GM12878 (cell line): ENCODE data around the gene FAM163A. TPM values are rescaled to one million over a fixed set of nuclear protein-coding genes. Genes with fewer than 3 reads are reported as not detected.

Experiments
- ATAC-seq: fragments of 200-7000 bp; cut with Tn5 transposase; 3 replicates; pipeline ENCODE4 v1.9.1; 2020; ENCODE audit warnings: mild to moderate bottlenecking, moderate library complexity
- BruUV-seq: library from RNA; stranded (reverse); fragments of 400-500 nt; replicated peaks from 2 replicates; lab custom pipeline; 2021; lab: Mats Ljungman, UMichigan
- CTCF ChIA-PET: fragments of 300-600 bp; sonication (Branson Sonifier 250); formaldehyde crosslinking; extraction: SDS; loops from one replicate; lab custom pipeline; 2021; ENCODE audit warnings: inconsistent platforms; lab: Yijun Ruan, JAX
- POLR2A ChIA-PET: fragments of 350-600 bp; formaldehyde crosslinking; extraction: SDS; loops from one replicate; lab custom pipeline; 2021; ENCODE audit warnings: inconsistent platforms; lab: Charles Lee
- RAD21 ChIA-PET: fragments of 300-600 bp; sonication (Branson Sonifier 250); formaldehyde crosslinking; loops from one replicate; lab custom pipeline; 2023; ENCODE audit warnings: antibody characterized with exemption; ENCODE audit not compliant: unreplicated experiment; lab: Charles Lee
- SMC1A ChIA-PET: fragments of 300-600 bp; sonication (Branson Sonifier 250); formaldehyde crosslinking; loops from one replicate; lab custom pipeline; 2023; ENCODE audit not compliant: unreplicated experiment, uncharacterized antibody; lab: Charles Lee
- DNase-seq: peaks from one replicate; pipeline ENCODE4 v3.0.0-alpha.2; 2011; ENCODE audit warnings: low read depth, low spot score
- FAIRE-seq: peaks from 3 replicates; lab custom pipeline; 2011; peaks lifted over from hg19 to GRCh38; lab: Jason Lieb, UNC
- H2AFZ ChIP-seq: 2 replicates; pipeline ENCODE4 v1.6.0; 2011; ENCODE audit warnings: low read depth, low read length, control low read depth; ENCODE audit not compliant: control insufficient read depth
- H3K27ac ChIP-seq: 2 replicates; pipeline ENCODE4 v1.5.1; 2011; ENCODE audit warnings: control low read depth; ENCODE audit not compliant: control insufficient read depth, insufficient read depth
- H3K27me3 ChIP-seq, 2 experiments: replicated peaks in 1 of 2; 2 replicates each; pipeline versions ENCODE4 v1.6.0 to v1.6.1; 2011; ENCODE audit warnings: low read length in 1 of 2; ENCODE audit not compliant: control insufficient read depth in 2 of 2, insufficient read depth in 2 of 2
- H3K36me3 ChIP-seq, 2 experiments: 2 replicates each; pipeline ENCODE4 v1.5.1; 2011; ENCODE audit warnings: low read length in 1 of 2; ENCODE audit not compliant: control insufficient read depth in 2 of 2, insufficient read depth in 2 of 2
- H3K4me1 ChIP-seq: 2 replicates; pipeline ENCODE4 v1.6.1; 2011; ENCODE audit warnings: mild to moderate bottlenecking, low read length, moderate library complexity, mixed read lengths; ENCODE audit not compliant: control insufficient read depth, insufficient read depth
- H3K4me2 ChIP-seq: 2 replicates; pipeline ENCODE4 v1.6.0; 2011; ENCODE audit warnings: control low read depth; ENCODE audit not compliant: control insufficient read depth, insufficient read depth
- H3K4me3 ChIP-seq: fragments of 200-600 bp; sonication (generic); 2 replicates; pipeline ENCODE4 v1.5.1; 2016
- H3K79me2 ChIP-seq: 2 replicates; pipeline ENCODE4 v1.6.0; 2011; ENCODE audit warnings: low read length; ENCODE audit not compliant: control insufficient read depth, insufficient read depth
- H3K9ac ChIP-seq: 2 replicates; pipeline ENCODE4 v1.8.0; 2011; ENCODE audit warnings: low read length, control low read depth, mixed read lengths; ENCODE audit not compliant: control insufficient read depth, insufficient read depth
- H3K9me3 ChIP-seq: replicated peaks from 3 replicates; pipeline ENCODE4 v1.5.1; 2011; ENCODE audit warnings: mild to moderate bottlenecking, low read length; ENCODE audit not compliant: control insufficient read depth, insufficient read depth
- H4K20me1 ChIP-seq: 2 replicates; pipeline ENCODE4 v1.6.0; 2011; ENCODE audit not compliant: control insufficient read depth, insufficient read depth
- BMI1 ChIP-seq: fragments of 450-650 bp; IDR thresholded peaks from 2 replicates; pipeline ENCODE4 v1.6.1; 2016; ENCODE audit warnings: mild to moderate bottlenecking, moderate library complexity, borderline replicate concordance
- CBX3 ChIP-seq: fragments of 200-600 bp; sonication (generic); IDR thresholded peaks from 2 replicates; pipeline ENCODE4 v1.6.1; 2016; ENCODE audit warnings: low read depth, borderline replicate concordance
- E2F8 ChIP-seq: fragments of 450-650 bp; IDR thresholded peaks from 2 replicates; pipeline ENCODE4 v1.6.1; 2018; ENCODE audit warnings: mild to moderate bottlenecking, low read depth, moderate library complexity; ENCODE audit not compliant: partially characterized antibody
- GATAD2B ChIP-seq: fragments of 450-650 bp; conservative IDR thresholded peaks from 2 replicates; pipeline ENCODE4 v1.6.1; 2017; ENCODE audit warnings: low read depth, mild to moderate bottlenecking, moderate library complexity
- HDAC6 ChIP-seq: fragments of 200-600 bp; sonication (generic); IDR thresholded peaks from one replicate; pipeline ENCODE4 v1.8.0; 2017; ENCODE audit warnings: antibody characterized with exemption; ENCODE audit not compliant: unreplicated experiment
- IRF5 ChIP-seq: fragments of 450-650 bp; IDR thresholded peaks from 2 replicates; pipeline ENCODE4 v1.6.1; 2017; ENCODE audit warnings: borderline replicate concordance
- RFX5 ChIP-seq: IDR thresholded peaks from 2 replicates; pipeline ENCODE4 v1.6.1; 2011; ENCODE audit warnings: low read depth, low read length, improper control_type of control experiment
- RUNX3 ChIP-seq: IDR thresholded peaks from 2 replicates; pipeline ENCODE4 v1.6.1; 2012; ENCODE audit warnings: low read length, inconsistent platforms
- SPI1 ChIP-seq: IDR thresholded peaks from 2 replicates; pipeline ENCODE4 v1.6.1; 2011; ENCODE audit warnings: low read depth, mild to moderate bottlenecking, low read length, moderate library complexity, borderline replicate concordance; ENCODE audit not compliant: insufficient read depth
- TBL1XR1 ChIP-seq: IDR thresholded peaks from 2 replicates; pipeline ENCODE4 v1.6.1; 2012; ENCODE audit warnings: low read depth, low read length, improper control_type of control experiment
- ZNF24 ChIP-seq: fragments of 450-650 bp; IDR thresholded peaks from 2 replicates; pipeline ENCODE4 v1.6.1; 2017; ENCODE audit warnings: antibody characterized with exemption, mild to moderate bottlenecking
- WGBS: methylation state at CpG from one replicate; pipeline ENCODE4 v1.1.6; 2016; ENCODE audit warnings: low lambda C conversion rate; ENCODE audit not compliant: insufficient replicate concordance, insufficient coverage; ENCODE audit errors: missing lambda C conversion rate; 5-methylcytosine and 5-hydroxymethylcytosine counted together
- in situ Hi-C: fragments of 300-500 bp; cut with MboI; formaldehyde crosslinking; loops from 9 replicates; pipeline ENCODE4 v1.14.3; 2018; ENCODE audit warnings: mixed read lengths
- intact Hi-C: fragments of 100-400 bp; cut with micrococcal nuclease; formaldehyde crosslinking; loops from one replicate; pipeline ENCODE4 v1.14.2; 2022; ENCODE audit not compliant: unreplicated experiment
- polyA plus RNA-seq, 11 experiments: library from polyadenylated mRNA; depleted of rRNA in 4 of 11; unstranded in 6 of 11; stranded (reverse) in 5 of 11; fragments of >200 nt; fragmentation: Nextera tagmentation in 4 of 11; fragmentation: Illumina TruSeq in 1 of 11; extraction: Ambion mirVana in 4 of 11; extraction: Trizol in 1 of 11; gene quantifications; 1 replicate in 1 of 11; 2 replicates in 10 of 11; pipeline versions ENCODE4 v1.2.1 to v1.2.3, GENCODE V29; 2011 to 2016; ENCODE audit warnings: inconsistent platforms in 2 of 11, missing spikeins in 2 of 11, low read depth in 1 of 11
- total RNA-seq, 4 experiments: library from RNA; depleted of rRNA in 3 of 4; stranded (reverse); fragments of >200 nt in 3 of 4; fragmentation: Illumina TruSeq in 1 of 4; extraction: Trizol in 1 of 4; gene quantifications; 2 replicates each; pipeline versions ENCODE4 v1.2.1 to v1.2.3, GENCODE V29; 2013 to 2021

Gene FAM163A
- total and polyA plus RNA-seq, 10 of the 15 experiments (the other 5 are each of a cell fraction or from before 2014, with no cell fraction given): not detected

GRCh38 chr1:179820226-179820970 lies 77.3 kb downstream of the FAM163A start:
- no peak for ATAC-seq
- ChIA-PET RAD21 (interaction anchor here (1.8 to 2.5 kb wide), 2 partner anchors 11 to 114 kb away, joined by 5 to 8 read pairs; no protein-coding TSS in a partner anchor), SMC1A (interaction anchor here (1.4 to 2.9 kb wide), 2 partner anchors 8 to 10 kb away, joined by 5 to 16 read pairs; no protein-coding TSS in a partner anchor), POLR2A (no interaction called here), CTCF (interaction anchor here (8.1 to 19.2 kb wide), 2 partner anchors 11 to 111 kb away, joined by 84 to 938 read pairs; no protein-coding TSS in a partner anchor)
- FAIRE-seq: no peak
- Histone ChIP-seq H3K27ac (no peak overlapping the region), H3K4me3 (no peak overlapping the region), H3K4me2 (no peak overlapping the region), H3K9me3 (no peaks in the 10 kb centered on the region), H3K36me3 (no peaks in the 10 kb centered on the region), H3K9ac (no peak overlapping the region), H3K4me1 (peaks cover 3% of the 10 kb centered on the region), H2AFZ (no peak overlapping the region), H3K79me2 (no peaks in the 10 kb centered on the region), H4K20me1 (no peaks in the 10 kb centered on the region), H3K27me3 (peaks cover 2 to 6% of the 10 kb centered on the region in 2 experiments; a peak in 3 of 4 replicates)
- no TSS peak for BruUV-seq
- TF ChIP-seq SPI1 (peak; percentile 20; the same call in 1 of the 2 replicates), RFX5 (no peak)
- intact Hi-C loops: no loop called here
- in situ Hi-C loops: loop anchor here (25.0 kb wide), 1 partner anchor 733 kb away; the partner anchor contains the start of gene TOR3A
- WGBS: 53% methylated on average over 9 of the region's 9 CpGs
- no peak for DNase-seq

- H3K4me1 ChIP-seq: no peaks in the 10 kb centered on the region
- TF ChIP-seq E2F8 (no peak), RUNX3 (no peak), IRF5 (no peak), GATAD2B (no peak), CBX3 (no peak), BMI1 (no peak), TBL1XR1 (no peak), HDAC6 (no peak), ZNF24 (no peak)
Measured at GRCh38 chr1:179821524-179821923, 78.4 kb downstream of the FAM163A start.

More at GRCh38 chr1:179821524-179821923, 78.4 kb downstream of the FAM163A start:
- no peak overlapping the region for H3K4me3 ChIP-seq
- intact Hi-C loops: no loop called here
- H3K27ac ChIP-seq: no peak overlapping the region
- RAD21 ChIA-PET: no interaction called here
- no peaks in the 10 kb centered on the region for H4K20me1 ChIP-seq
- no TSS peak for BruUV-seq
- H3K36me3 ChIP-seq: no peaks in the 10 kb centered on the region
- FAIRE-seq (no peak), DNase-seq (no peak), ATAC-seq (no peak)
- POLR2A ChIA-PET: no interaction called here
- CTCF ChIA-PET: interaction anchor here (8.1 to 19.2 kb wide), 2 partner anchors 12 to 113 kb away, joined by 84 to 938 read pairs; no protein-coding TSS in a partner anchor
- H3K79me2 ChIP-seq: no peaks in the 10 kb centered on the region
- no peak overlapping the region for H2AFZ ChIP-seq
- H3K9ac ChIP-seq: no peak overlapping the region
- 64% methylated on average over 9 of the region's 9 CpGs for WGBS
- in situ Hi-C loops: loop anchor here (25.0 kb wide), 1 partner anchor 734 kb away; the partner anchor contains the start of gene TOR3A
- no peaks in the 10 kb centered on the region for H3K9me3 ChIP-seq
- SMC1A ChIA-PET: no interaction called here
- no peak overlapping the region for H3K4me2 ChIP-seq
- H3K27me3 ChIP-seq: peaks cover 0 to 2% of the 10 kb centered on the region in 2 experiments; a peak in 2 of 4 replicates
